ENCODE data around the gene OR1M1.

Gene OR1M1

GRCh38 chr19:9086761-9087160 is at the start of gene OR1M1:
Gene OR1M1, plus strand, starts transcription at chr19:9087061. Its CDS starts 6,184 bp downstream, at chr19:9093245.
- no peaks in the 10 kb centered on the region for H3K27me3 ChIP-seq (ENCODE audit: low read length)
- H3K79me2 ChIP-seq (ENCODE audit: insufficient read depth, low read length), result no peaks in the 10 kb centered on the region
- H4K20me1 ChIP-seq (ENCODE audit: low read depth, low read length), result no peaks in the 10 kb centered on the region

DNA sequence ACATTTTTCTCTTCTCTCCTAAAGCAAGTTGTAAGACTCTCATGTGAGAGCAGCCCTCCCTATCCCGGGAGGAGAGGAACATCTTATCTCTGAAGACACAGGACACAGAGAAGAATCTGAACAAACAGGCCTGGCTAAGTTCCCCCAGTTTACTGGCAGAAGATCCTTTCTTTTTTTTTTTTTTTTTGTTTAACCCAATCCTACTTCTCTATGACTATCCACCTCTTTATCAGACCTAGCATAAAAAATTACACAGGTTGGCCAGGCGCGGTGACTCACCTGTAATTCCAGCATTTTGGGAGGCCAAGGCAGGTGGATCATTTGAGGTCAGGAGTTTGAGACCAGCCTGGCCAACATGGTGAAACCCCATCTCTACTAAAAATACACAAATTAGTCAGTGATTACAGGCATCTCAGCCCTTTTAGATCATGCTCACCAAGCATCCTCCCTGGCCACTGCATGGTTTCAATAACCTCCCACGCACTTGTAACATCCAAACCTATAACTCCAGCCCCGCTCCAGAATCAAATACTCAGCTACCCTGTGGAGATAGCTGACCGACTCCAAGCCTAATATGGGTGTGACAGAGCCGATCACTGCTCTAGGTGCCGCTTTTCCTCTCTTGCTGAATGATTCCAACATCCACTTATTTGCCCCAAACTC is 49.3 kb upstream of the OR1M1 start:
- H3K36me3 ChIP-seq (ENCODE audit: low read length), result no peaks in the 10 kb centered on the region
- H3K9me3 ChIP-seq (ENCODE audit: insufficient read depth, low read length), result no peaks in the 10 kb centered on the region
- no peaks in the 10 kb centered on the region for H3F3A ChIP-seq (ENCODE audit: insufficient read depth)
- no peaks in the 10 kb centered on the region for H3K79me2 ChIP-seq (ENCODE audit: insufficient read depth, low read length)
- H3K27ac ChIP-seq (ENCODE audit: low read depth, low read length), result no peak overlapping the region
- no peak overlapping the region for H3K4me3 ChIP-seq (ENCODE audit: insufficient read depth, low read length, poor library complexity, severe bottlenecking)
- no peaks in the 10 kb centered on the region for H3K9me2 ChIP-seq (replicated peaks; ENCODE audit: insufficient read depth, low read length)
- no peaks in the 10 kb centered on the region for H4K20me1 ChIP-seq (ENCODE audit: low read depth, low read length)
- no peak overlapping the region for H3K4me2 ChIP-seq (ENCODE audit: low read depth, low read length, poor library complexity, severe bottlenecking)
- TF ChIP-seq, protein P1, sequence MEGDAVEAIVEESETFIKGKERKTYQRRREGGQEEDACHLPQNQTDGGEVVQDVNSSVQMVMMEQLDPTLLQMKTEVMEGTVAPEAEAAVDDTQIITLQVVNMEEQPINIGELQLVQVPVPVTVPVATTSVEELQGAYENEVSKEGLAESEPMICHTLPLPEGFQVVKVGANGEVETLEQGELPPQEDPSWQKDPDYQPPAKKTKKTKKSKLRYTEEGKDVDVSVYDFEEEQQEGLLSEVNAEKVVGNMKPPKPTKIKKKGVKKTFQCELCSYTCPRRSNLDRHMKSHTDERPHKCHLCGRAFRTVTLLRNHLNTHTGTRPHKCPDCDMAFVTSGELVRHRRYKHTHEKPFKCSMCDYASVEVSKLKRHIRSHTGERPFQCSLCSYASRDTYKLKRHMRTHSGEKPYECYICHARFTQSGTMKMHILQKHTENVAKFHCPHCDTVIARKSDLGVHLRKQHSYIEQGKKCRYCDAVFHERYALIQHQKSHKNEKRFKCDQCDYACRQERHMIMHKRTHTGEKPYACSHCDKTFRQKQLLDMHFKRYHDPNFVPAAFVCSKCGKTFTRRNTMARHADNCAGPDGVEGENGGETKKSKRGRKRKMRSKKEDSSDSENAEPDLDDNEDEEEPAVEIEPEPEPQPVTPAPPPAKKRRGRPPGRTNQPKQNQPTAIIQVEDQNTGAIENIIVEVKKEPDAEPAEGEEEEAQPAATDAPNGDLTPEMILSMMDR (IDR thresholded peaks at IDR 0.05; ENCODE audit: insufficient read depth, low read length, poor library complexity, severe bottlenecking), result no peak
- TF ChIP-seq EZH2phosphoT487 (conservative IDR thresholded peaks at IDR 0.05; ENCODE audit: low read length), result no peak
- no peaks in the 10 kb centered on the region for H3K27me3 ChIP-seq (ENCODE audit: low read length)
- H3K9ac ChIP-seq (ENCODE audit: low read length), result no peak overlapping the region
- H2AFZ ChIP-seq (ENCODE audit: low read depth, low read length, severe bottlenecking), result no peak overlapping the region

More at GRCh38 chr19:9086761-9087160, at the start of gene OR1M1:
- Histone ChIP-seq H3K27ac (ENCODE audit: low read depth, low read length) (no peak within 1 kb of the TSS), H3K9me3 (ENCODE audit: insufficient read depth, low read length) (no peaks in the 10 kb centered on the region), H2AFZ (ENCODE audit: low read depth, low read length, severe bottlenecking) (no peak within 1 kb of the TSS), H3K36me3 (ENCODE audit: low read length) (no peaks in the 10 kb centered on the region), H3K9ac (ENCODE audit: low read length) (no peak within 1 kb of the TSS), H3K9me2 (replicated peaks; ENCODE audit: insufficient read depth, low read length) (no peaks in the 10 kb centered on the region), H3F3A (ENCODE audit: insufficient read depth) (no peaks in the 10 kb centered on the region), H3K4me2 (ENCODE audit: low read depth, low read length, poor library complexity, severe bottlenecking) (no peak within 1 kb of the TSS), H3K4me3 (ENCODE audit: insufficient read depth, low read length, poor library complexity, severe bottlenecking) (no peak within 1 kb of the TSS)
- TF ChIP-seq, protein P1 (IDR thresholded peaks at IDR 0.05; ENCODE audit: insufficient read depth, low read length, poor library complexity, severe bottlenecking), result no peak
- no peak for TF ChIP-seq EZH2phosphoT487 (conservative IDR thresholded peaks at IDR 0.05; ENCODE audit: low read length)

DNA sequence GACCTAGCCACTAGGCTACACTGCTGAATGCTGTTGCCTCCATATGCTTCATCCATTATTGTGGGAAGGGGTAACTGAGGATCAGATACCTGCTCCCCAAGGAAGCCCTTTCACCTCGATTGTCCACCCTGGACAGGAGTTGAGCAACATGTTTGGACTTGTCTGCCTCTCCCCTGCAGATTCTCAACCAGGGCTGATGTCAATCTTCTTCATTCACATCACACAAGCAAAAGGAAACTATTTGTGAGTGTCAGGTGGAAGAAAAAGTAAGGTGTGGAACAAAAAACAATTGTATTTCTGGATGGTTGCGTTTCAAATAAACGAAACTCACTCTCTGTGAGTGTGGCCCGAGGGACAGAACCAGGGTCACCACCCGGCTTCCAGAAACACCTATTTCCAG is 47.1 kb upstream of the OR1M1 start:
- no peak for TF ChIP-seq EZH2phosphoT487 (conservative IDR thresholded peaks at IDR 0.05; ENCODE audit: low read length)
- TF ChIP-seq, protein P1 (IDR thresholded peaks at IDR 0.05; ENCODE audit: insufficient read depth, low read length, poor library complexity, severe bottlenecking), result no peak
- H3K9ac ChIP-seq (ENCODE audit: low read length), result no peak overlapping the region
- H2AFZ ChIP-seq (ENCODE audit: low read depth, low read length, severe bottlenecking), result no peak overlapping the region
- no peak overlapping the region for H3K4me3 ChIP-seq (ENCODE audit: insufficient read depth, low read length, poor library complexity, severe bottlenecking)
- no peaks in the 10 kb centered on the region for H3F3A ChIP-seq (ENCODE audit: insufficient read depth)
- H3K9me3 ChIP-seq (ENCODE audit: insufficient read depth, low read length), result no peaks in the 10 kb centered on the region
- no peak overlapping the region for H3K27ac ChIP-seq (ENCODE audit: low read depth, low read length)
- no peaks in the 10 kb centered on the region for H3K79me2 ChIP-seq (ENCODE audit: insufficient read depth, low read length)
- no peaks in the 10 kb centered on the region for H3K27me3 ChIP-seq (ENCODE audit: low read length)
- no peak overlapping the region for H3K4me2 ChIP-seq (ENCODE audit: low read depth, low read length, poor library complexity, severe bottlenecking)
- no peaks in the 10 kb centered on the region for H3K9me2 ChIP-seq (replicated peaks; ENCODE audit: insufficient read depth, low read length)
- no peaks in the 10 kb centered on the region for H3K36me3 ChIP-seq (ENCODE audit: low read length)
- H4K20me1 ChIP-seq (ENCODE audit: low read depth, low read length), result no peaks in the 10 kb centered on the region

All from SU-DHL-6 (cell line).